NCI-H69 (cell line): ENCODE measurements around the gene KCNK18.
A peak's percentile ranks its signal among the peaks of the same experiment; 100 is the strongest.
"Not testable (repeated sequence)": the region's sequence is repeated elsewhere in the genome, so short reads cannot be mapped to it uniquely, and the experiment has no call there.

Source experiments
- DNase-seq: peaks from one replicate; lab custom pipeline; 2025; lab: John Stamatoyannopoulos, UW

The KCNK18 gene

GRCh38 chr10:117221156-117221711 lies 23.9 kb downstream of the KCNK18 start:
- DNase-seq, result peak; percentile 84

- DNase-seq, result no peak
Measured at GRCh38 chr10:117222552-117222951, 25.3 kb downstream of the KCNK18 start.

- peak; percentile 42 for DNase-seq
Measured at GRCh38 chr10:117222976-117223692, 25.8 kb downstream of the KCNK18 start.

GRCh38 chr10:117223693-117224430 lies 26.6 kb downstream of the KCNK18 start:
- no peak for DNase-seq

GRCh38 chr10:117224881-117225280 lies 27.6 kb downstream of the KCNK18 start:
- DNase-seq, result no peak

GRCh38 chr10:117226813-117227451 lies 29.6 kb downstream of the KCNK18 start:
- DNase-seq, result peak; percentile 80

GRCh38 chr10:117228210-117228609 lies 30.9 kb downstream of the KCNK18 start:
- no peak for DNase-seq

- not testable (repeated sequence) for DNase-seq
Measured at GRCh38 chr10:117230107-117230506, 32.8 kb downstream of the KCNK18 start.

GRCh38 chr10:117237401-117237991 lies 40.2 kb downstream of the KCNK18 start:
- DNase-seq, result no peak

- no peak for DNase-seq
Measured at GRCh38 chr10:117239051-117239450, 41.8 kb downstream of the KCNK18 start.

GRCh38 chr10:117239721-117240620 lies 42.7 kb downstream of the KCNK18 start:
- peak; percentile 66 for DNase-seq

GRCh38 chr10:117240621-117241529 lies 43.6 kb downstream of the KCNK18 start, which contains the start of gene SLC18A2:
Gene SLC18A2, plus strand, starts transcription at chr10:117241114. Its CDS starts 580 bp downstream, at chr10:117241694.
- DNase-seq, result peak; percentile 66

GRCh38 chr10:117241541-117242462 lies 44.5 kb downstream of the KCNK18 start:
- peak; percentile 58 for DNase-seq

- DNase-seq, result no peak
Measured at GRCh38 chr10:117242463-117242832, 45.2 kb downstream of the KCNK18 start.

- no peak for DNase-seq
Measured at GRCh38 chr10:117246997-117247671, 49.8 kb downstream of the KCNK18 start.

- no peak for DNase-seq
Measured at GRCh38 chr10:117248750-117249465, 51.6 kb downstream of the KCNK18 start.

- peak; percentile 76 for DNase-seq
Measured at GRCh38 chr10:117249493-117250093, 52.3 kb downstream of the KCNK18 start.
